Liver (tissue), 3 donors: ENCODE measurements around the gene KCTD3.

Experiments used
- CTCF ChIP-seq: fragments of 150-350 bp; IDR thresholded peaks from 2 replicates; pipeline ENCODE4 v1.5.1; 2017; ENCODE audit warnings: improper control_type of control experiment, low read depth, low read length; ENCODE audit not compliant: missing input control
- FOXA2 ChIP-seq: IDR thresholded peaks from 2 replicates; pipeline ENCODE4 v1.6.1; 2016; ENCODE audit warnings: antibody characterized with exemption
- GABPA ChIP-seq, 2 donors: IDR thresholded peaks in 1 of 2; conservative IDR thresholded peaks in 1 of 2; 2 replicates each; pipeline ENCODE4 v1.6.1; 2016; ENCODE audit warnings: antibody characterized with exemption in 2 of 2, mild to moderate bottlenecking in 1 of 2, moderate library complexity in 1 of 2
- HNF4G ChIP-seq: IDR thresholded peaks from 2 replicates; pipeline ENCODE4 v1.6.1; 2016; ENCODE audit warnings: antibody characterized with exemption
- JUND ChIP-seq, 2 donors: IDR thresholded peaks; 2 replicates each; pipeline ENCODE4 v1.6.1; 2016; ENCODE audit warnings: antibody characterized with exemption in 2 of 2
- RAD21 ChIP-seq, 2 donors: IDR thresholded peaks; 2 replicates each; pipeline ENCODE4 v1.6.1; 2016; ENCODE audit warnings: antibody characterized with exemption in 2 of 2, mild to moderate bottlenecking in 2 of 2
- REST ChIP-seq: IDR thresholded peaks from 2 replicates; pipeline ENCODE4 v1.6.1; 2016; ENCODE audit warnings: antibody characterized with exemption, mild to moderate bottlenecking
- TAF1 ChIP-seq: conservative IDR thresholded peaks from 2 replicates; pipeline ENCODE4 v1.6.1; 2016; ENCODE audit warnings: antibody characterized with exemption, mild to moderate bottlenecking
- YY1 ChIP-seq: IDR thresholded peaks from 2 replicates; pipeline ENCODE4 v1.6.1; 2016; ENCODE audit warnings: antibody characterized with exemption, mild to moderate bottlenecking
- donor health status: healthy.
- donor health status: healthy.

GRCh38 chr1:215567491-215568298 lies 591 bp downstream of the KCTD3 start:
- no peak for TF ChIP-seq CTCF
- TF ChIP-seq RAD21 (IDR thresholded peaks at IDR 0.05) = no peak
- TF ChIP-seq GABPA (IDR thresholded peaks at IDR 0.05 in 1 of 2, conservative IDR thresholded peaks at IDR 0.05 in 1 of 2) = no peak
- peak; percentile 55 for TF ChIP-seq YY1
- no peak for TF ChIP-seq TAF1
- no peak for TF ChIP-seq REST
- TF ChIP-seq HNF4G = no peak
- TF ChIP-seq JUND (IDR thresholded peaks at IDR 0.05) = no peak
- TF ChIP-seq FOXA2 = no peak
